HG03103 (cell line): ENCODE data around the gene S100A8.

Experiments used
- ATAC-seq: cut with Tn5 transposase; IDR thresholded peaks from one replicate; pipeline ENCODE4 v1.9.1; 2021; ENCODE audit warnings: low read depth; ENCODE audit not compliant: unreplicated experiment

S100A8 gene

DNA sequence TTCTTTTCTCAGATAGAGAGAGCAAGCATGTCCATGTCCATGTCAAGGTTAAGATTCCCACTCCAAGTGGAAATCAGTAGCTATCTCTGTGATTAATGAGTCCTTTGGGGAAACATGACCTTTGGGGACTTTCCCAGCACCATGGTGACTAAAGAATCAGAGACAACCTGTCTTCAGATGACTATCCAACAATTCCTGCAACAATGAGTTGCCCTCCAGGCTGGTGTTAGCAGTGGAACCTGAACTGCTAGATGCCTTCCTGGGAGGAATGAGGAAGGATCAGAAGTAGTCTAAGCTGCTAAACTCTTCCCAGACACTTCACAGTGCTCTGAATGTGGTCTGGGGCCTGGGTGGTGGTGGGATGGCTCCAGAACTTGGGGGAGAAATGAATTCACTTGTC is 26.7 kb downstream of the S100A8 start:
- no peak for ATAC-seq

DNA sequence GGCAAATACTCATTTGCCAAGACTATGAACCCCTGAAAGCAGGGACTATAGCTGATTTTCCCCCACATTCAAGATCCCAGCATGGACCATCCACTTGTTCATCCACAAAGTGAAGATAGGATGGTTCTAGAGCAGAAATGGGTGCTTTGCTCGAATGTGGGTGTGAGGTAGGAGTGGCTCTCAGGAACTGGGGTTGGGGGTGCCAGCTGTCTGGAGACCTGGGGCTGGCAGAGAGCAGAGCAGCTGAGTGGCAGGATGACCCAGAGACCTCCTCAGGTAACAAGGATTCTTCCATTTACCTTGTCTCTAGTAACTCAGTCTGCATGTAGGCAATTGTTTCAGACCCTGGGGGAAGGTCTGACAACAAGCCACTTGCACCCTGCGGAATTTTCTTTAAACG is 27.2 kb downstream of the S100A8 start:
- no peak for ATAC-seq

DNA sequence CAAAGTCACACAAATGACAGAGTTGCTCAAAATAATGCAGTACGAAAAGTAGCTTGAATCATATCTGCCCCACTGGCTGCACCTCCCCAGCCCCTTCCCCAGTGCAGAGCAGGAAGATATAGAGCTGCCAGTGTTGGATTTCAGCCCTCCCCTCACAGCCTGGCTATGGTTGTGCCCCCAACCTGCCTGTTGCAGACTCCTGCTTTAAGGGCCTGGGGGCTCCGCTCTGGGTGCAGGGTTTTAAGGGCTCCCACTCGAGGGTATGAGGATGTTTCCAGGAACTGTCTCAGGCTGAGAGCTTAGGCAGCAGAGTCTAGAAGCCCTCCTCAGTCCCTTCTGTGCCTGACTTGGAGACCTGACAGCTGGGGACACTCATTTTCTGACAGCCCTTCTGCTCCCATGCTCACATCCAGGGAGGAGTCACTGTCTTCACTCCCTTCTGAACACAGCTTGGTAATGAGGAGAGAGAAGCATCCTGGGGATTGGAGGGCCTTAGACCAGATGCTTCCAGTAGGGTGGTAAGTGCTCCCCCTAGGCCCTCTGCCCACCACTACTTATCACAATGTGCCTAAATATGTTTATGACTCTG is 28.6 kb downstream of the S100A8 start:
- ATAC-seq: no peak

DNA sequence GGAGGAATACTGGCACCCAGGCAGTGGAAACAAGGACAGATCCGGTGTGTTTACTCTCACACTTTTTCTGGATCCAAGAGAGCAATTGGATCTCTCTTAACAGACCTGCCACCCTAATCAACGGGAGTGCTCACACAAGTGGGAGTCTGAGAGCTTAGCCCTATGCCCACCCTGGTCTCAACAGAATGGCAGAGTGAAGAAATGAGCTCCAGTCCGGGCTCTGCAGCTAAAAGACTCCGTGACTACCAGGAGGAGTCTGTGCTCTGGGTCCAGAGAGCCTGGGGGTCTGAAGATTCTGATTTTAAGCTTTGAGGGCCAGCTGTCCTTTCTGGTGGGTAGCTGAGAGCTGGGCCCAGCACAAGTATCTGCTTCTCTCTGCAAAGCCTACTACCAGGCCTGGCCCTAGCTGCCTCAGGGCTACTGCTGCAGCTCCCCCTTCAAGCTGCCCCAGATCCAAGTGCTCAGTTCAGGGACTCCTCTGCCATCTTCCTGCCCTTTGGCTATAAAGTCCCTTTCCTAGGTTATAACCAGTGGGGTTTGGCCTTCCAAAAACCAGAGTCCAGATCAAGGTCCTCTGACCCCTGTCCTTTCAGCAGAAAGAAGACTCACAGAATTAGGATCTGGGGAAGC is 29.3 kb downstream of the S100A8 start:
- ATAC-seq: no peak

DNA sequence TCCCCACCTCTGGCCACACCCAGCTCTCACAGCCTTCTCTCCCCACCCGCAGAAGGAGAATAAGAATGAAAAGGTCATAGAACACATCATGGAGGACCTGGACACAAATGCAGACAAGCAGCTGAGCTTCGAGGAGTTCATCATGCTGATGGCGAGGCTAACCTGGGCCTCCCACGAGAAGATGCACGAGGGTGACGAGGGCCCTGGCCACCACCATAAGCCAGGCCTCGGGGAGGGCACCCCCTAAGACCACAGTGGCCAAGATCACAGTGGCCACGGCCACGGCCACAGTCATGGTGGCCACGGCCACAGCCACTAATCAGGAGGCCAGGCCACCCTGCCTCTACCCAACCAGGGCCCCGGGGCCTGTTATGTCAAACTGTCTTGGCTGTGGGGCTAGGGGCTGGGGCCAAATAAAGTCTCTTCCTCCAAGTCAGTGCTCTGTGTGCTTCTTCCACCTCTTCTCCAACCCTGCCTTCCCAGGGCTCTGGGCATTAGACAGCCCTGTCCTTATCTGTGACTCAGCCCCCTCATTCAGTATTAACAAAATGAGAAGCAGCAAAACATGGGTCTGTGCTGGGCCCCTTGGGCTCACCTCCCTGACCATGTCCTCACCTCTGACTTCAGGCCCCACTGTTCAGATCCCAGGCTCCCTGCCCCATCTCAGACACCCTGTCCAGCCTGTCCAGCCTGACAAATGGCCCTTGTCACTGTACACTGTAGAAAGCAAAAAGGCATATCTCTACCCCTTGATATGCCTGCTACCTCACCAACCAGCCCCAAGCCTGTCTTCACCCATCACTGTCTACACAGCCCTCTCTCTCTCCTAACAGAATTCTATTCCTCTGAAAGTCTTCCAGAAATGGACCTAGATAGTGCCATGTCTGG is 30.0 kb downstream of the S100A8 start:
- no peak for ATAC-seq

DNA sequence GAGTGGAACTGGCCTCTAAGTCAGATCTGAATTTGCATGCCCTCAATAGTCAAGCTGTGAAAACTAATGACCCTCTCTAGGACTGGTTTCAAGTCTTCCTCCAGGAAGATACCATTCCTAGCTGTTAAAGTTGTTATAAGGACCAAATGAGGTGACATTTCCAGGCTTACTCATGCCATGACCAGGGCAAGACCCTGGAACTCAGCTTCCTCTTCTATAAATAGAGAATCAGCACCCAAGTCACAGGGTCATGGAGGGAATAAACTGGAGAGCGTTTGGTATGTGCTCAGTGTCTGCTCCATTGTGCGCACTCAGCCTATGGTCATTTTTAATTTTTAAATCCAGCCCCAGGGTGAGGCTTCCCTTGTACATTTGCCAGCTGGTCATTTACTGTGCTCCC is 30.7 kb downstream of the S100A8 start:
- ATAC-seq: no peak

DNA sequence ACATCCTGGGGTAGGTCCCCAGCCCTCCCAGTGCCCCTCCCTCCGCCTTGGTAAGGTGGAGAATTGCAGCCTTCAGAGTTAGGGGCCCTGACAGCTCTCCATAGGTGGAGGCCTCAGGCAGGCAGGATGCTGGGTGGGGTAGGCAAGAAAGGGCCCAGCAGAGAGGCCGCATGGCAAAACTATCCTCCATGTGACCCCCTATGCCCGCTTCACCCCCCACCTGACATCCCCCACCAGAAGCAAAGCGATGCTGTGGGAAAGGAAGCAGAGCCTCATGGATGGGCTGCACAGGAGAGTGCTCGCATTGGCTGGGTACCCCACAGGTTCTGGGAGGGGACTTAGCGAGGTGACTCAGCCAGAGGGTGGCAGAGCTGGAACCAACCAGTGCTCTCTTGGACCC is 31.6 kb downstream of the S100A8 start:
- ATAC-seq: no peak

DNA sequence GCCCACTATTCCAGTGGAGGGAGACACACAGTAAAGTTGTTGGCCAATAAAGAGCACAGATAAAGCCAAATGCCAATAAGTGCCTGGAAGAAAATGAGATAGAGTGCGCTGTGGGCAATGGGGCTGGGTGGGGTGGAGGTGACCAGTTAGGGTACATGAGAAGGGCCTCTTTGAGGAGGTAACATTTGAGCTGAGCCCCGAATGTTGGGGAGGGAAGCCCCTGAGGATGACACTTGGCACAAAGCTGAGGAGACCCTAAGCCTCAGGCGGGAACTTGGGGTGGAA is 32.2 kb downstream of the S100A8 start:
- ATAC-seq: no peak

DNA sequence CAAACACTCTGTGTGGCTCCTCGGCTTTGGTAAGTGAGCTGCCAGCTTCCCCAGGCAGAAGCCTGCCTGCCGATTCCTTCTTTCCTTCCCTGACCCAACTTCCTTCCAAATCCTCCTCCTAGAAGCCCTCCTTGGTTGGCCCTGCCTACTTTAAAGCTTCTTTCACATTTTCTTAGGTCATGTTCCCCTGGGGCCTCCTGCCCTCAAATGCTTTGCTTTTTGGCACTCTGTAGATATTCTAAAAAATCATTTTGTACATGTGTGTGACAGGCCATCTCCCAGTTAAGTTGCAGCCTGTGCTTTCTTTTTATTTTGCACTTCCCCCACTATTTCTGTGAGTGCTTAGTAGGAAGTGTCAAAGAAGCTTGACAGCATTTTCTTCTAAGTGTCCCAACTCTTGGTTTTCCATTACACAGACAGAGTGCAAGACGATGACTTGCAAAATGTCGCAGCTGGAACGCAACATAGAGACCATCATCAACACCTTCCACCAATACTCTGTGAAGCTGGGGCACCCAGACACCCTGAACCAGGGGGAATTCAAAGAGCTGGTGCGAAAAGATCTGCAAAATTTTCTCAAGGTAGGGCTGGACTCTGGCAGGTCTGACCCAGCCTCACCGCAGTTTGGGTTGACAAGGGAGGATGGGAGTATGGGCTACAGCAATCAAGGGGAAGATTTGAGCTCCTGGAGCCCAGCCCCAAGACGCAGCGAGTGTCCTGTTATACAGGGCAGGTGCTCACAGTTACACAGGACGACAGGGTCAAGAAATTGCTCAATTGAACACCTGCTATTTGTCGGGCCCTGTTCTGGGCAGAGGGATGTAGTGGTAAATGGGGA is 32.8 kb downstream of the S100A8 start, which contains the start of gene S100A9:
Gene S100A9 (plus strand): TSS at position 2 of the 838 bp plus-strand sequence. CDS start 430 bp downstream, at position 432.
- ATAC-seq: no peak

DNA sequence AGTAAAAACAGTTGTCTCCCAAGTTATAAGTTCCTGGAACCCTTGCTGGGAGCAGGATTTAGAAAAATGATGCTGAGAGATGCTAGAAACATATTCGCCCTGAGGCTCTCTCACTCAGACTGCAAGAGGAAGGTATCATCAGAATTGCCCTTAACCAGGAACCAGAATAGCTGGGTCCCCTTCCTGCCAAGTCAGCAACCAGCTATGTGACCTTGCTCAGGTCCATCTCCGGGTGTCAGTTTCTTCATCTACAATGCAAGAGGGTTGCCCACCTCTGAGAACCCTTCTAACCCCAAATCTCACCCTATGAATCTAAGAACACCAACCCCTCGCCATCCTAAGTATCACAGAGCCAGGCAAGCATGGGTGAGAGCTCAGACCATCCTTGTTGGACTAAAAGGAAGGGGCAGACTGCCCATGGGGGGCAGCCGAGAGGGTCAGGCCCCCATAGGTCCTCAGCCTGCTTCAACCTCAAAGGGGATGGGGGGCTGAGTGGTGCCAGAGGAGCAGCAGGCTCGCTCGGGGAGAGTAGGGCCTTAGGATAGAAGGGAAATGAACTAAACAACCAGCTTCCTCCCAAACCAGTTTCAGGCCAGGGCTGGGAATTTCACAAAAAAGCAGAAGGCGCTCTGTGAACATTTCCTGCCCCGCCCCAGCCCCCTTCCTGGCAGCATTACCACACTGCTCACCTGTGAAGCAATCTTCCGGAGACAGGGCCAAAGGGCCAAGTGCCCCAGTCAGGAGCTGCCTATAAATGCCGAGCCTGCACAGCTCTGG is 33.6 kb downstream of the S100A8 start:
- no peak for ATAC-seq

DNA sequence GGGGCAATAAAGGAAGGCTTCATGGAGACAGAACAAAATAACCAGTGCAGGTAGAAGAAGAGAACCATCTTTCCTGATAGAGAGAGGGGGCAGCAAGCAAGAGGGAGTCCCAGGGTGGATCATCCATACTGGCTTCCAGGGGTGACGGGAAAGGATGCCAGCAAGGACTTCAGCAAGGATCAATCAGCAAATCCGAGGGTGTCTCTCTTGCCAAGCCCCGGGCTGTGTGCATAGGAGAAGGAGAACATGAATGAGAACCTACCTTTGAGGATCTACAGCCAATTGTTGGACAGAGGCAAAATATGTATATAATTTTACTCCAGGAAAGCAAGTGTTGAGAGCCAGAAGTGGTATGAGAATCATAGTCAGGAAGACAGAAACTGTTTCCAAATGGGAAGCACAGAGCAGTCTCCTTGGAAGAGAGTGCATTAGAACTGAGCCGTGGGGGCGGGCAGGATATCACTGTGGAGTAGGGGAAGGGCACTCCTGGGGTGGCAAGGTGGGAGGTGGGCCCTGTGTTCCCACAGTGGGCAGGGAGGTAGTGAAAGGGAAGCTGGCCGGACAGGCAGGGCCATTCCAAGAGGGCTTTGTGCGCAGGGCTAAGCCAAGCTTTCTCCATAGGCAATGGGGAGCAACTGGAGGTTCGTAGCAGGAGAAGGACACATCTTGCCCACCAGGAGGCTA is 34.3 kb downstream of the S100A8 start:
- no peak for ATAC-seq

DNA sequence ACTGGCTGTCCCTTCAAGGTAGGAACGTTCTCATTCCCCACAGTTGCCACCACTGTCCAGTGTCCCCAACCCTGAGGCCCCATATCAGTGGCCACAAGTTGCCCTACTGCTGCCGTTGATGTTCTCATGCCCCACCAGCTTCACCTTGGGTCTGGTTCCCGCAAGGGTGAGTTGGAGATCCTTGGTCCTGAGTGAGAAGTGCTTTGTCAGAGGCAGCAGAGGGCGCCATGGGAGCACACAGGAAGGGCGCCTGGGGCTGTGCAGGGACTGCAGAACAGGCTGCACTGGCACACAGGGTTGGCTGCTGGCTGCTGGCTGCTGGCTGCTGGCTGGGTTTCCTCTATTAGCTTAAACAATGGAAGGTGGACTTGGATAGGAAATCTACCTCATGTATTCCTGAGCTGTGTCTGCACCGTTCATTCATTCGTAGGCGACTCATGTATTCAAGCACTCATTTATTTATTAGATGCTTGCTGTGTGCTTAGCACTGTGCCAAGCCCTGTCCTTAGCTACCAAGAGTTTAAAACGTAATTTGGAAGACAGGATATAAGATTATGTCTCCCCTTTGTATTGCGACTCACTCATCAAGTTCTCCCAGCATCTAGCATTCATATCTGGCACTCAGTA is 35.3 kb downstream of the S100A8 start:
- no peak for ATAC-seq

DNA sequence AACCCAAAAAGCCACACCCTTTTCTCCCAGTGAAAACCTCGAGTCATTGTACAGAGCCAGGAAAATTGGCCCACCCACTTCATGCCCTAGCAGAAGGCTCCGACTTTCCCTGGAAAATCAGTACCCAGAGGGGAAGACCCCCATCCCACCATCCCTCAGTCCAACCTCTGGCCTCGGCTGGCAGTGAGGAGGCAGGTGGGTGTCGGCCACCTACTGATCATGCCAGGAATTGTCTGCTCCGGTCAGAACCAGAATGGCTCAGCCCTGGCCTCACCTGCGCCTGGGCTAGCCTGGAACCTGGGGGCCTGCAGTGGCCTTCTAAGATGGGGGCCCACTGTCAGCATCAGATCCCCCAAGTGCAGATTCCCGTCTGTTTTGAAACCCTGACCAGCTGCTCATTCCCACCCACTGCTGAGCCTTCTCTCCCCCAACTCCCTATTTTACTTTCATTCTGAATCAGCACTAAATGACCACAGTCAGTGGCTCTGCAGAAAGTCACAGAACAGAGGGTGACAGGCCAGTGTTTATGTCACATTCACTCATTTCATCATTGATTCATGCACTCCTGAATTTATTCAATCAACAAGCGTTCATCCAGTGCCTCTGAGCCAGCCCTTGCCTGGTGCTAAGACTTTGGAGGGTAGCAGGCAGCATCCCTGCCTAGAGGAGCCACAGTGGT is 36.2 kb downstream of the S100A8 start:
- ATAC-seq: no peak

DNA sequence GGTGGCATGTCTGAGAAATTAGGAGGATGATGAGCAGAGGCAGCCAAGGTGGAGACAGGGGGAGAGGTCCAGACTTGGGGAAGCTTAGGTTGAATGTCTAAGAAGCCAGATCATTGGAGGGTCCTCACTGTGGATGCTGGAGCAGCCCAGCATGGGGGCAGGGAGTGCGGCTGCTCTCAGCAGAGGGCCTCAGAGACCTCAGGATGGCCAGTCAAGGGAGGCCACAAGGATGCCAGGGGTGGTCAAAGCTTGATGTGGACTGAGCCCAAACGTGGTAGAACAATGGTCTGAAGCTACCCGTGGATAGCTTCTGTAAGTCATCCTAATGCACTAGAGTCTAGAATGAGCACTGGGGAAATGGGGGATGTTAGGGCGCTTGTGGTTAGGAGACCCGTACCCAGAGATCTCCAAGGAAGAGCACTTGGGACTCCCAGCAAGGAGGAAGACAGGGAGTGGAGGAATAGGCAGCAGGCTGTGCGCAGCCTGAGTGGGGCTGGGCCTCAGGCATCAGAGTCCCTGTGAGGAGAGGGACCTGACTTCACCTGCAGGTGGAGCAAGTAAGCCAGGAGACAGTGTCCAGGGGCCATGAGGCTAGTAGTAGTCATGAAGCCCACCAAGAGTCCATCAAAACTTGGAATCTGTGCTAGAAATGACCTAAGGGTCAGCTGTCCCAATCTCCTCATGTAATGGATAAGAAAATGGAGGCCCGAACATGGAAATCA is 37.5 kb downstream of the S100A8 start:
- ATAC-seq: no peak

DNA sequence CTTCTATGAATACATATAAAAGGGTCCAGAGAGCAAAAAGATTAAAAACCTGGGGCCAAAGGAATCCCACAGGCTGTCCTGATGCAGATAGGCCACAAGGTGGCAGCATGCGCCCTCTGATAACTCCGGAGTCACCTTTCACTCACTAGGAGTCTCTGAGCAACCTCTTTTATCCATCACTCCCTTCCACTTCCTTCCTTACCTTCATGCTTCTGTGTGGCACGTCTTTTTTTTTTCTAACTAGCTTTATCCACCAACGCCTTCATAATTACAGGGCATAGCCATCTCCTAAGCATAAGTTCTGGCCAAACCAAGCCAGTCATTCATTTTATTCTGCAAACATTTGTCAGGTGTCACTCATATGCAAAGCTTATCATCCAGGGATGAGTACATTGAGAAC is 38.4 kb downstream of the S100A8 start:
- ATAC-seq: no peak

DNA sequence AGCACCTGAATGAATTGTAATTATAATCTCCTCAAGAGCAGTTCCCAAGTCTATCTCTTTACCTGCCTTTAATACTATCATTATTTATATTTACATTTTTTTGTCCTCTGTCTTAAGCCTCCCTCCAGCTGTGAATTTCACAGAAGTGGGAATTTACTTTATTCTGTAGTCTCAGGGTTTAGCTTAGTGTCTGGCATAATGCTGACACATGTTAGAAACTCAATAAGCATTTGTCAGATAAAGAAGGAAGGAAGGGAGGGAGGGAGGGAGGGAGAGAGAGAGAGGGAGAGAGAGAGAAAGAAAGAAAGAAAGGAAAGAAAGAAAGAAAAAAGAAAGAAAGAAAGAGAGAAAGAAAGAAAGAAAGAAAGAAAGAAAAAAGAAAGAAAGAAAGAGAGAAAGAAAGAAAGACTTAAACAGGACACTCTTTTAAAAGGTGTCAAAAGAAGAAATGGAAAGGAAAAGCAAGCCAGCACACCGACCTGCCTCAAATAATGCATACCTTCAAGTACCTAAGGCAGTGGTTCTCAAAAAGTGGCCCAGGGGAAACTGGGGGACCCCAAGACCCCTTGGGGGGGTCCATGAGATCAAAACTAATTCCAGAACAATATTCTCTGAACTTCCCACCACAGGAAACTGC is 40.4 kb downstream of the S100A8 start:
- no peak for ATAC-seq
